ENCODE data around the gene GLI1. TPM values are rescaled to one million over a fixed set of nuclear protein-coding genes. Genes with fewer than 3 reads are reported as not detected.

GLI1 gene
- total RNA-seq, 2 donors from 2014 or later = 3.4 to 6.4 TPM

DNA sequence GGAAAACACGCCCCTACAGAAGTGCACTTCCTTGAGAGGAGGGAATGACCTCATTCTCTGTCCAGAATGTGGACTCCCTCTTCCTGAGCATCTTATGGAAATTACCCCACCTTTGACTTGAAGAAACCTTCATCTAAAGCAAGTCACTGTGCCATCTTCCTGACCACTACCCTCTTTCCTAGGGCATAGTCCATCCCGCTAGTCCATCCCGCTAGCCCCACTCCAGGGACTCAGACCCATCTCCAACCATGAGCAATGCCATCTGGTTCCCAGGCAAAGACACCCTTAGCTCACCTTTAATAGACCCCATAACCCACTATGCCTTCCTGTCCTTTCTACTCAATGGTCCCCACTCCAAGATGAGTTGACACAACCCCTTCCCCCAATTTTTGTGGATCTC lies 9.5 kb upstream of the GLI1 start:
- Histone ChIP-seq H3K4me3 (ENCODE audit: low read length) (no peak overlapping the region), H3K9ac (ENCODE audit: extremely low read depth, low read length, poor library complexity, severe bottlenecking) (no peak overlapping the region), H3K27ac (ENCODE audit: low read depth, low read length) (no peak overlapping the region), H3K4me1 (ENCODE audit: control insufficient read depth, insufficient read depth, low read length) (no peaks in the 10 kb centered on the region), H3K36me3 (ENCODE audit: control insufficient read depth, insufficient read depth, low read length) (no peaks in the 10 kb centered on the region), H3K27me3 (ENCODE audit: control insufficient read depth, insufficient read depth, low read length, poor library complexity, severe bottlenecking) (no peaks in the 10 kb centered on the region), H3K9me3 (ENCODE audit: control insufficient read depth, low read length) (no peaks in the 10 kb centered on the region)
- TF ChIP-seq, protein P1, sequence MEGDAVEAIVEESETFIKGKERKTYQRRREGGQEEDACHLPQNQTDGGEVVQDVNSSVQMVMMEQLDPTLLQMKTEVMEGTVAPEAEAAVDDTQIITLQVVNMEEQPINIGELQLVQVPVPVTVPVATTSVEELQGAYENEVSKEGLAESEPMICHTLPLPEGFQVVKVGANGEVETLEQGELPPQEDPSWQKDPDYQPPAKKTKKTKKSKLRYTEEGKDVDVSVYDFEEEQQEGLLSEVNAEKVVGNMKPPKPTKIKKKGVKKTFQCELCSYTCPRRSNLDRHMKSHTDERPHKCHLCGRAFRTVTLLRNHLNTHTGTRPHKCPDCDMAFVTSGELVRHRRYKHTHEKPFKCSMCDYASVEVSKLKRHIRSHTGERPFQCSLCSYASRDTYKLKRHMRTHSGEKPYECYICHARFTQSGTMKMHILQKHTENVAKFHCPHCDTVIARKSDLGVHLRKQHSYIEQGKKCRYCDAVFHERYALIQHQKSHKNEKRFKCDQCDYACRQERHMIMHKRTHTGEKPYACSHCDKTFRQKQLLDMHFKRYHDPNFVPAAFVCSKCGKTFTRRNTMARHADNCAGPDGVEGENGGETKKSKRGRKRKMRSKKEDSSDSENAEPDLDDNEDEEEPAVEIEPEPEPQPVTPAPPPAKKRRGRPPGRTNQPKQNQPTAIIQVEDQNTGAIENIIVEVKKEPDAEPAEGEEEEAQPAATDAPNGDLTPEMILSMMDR (conservative IDR thresholded peaks at IDR 0.05) = no peak
- H3K4me3 Mint-ChIP-seq = no peak overlapping the region
- WGBS, 2 experiments (ENCODE audit: insufficient coverage in 1 of 2, insufficient read length in 1 of 2) = 92 to 99% methylated on average over 3 of the region's 3 CpGs
- H3K4me1 Mint-ChIP-seq = peaks cover 8% of the 10 kb centered on the region
- DNase-seq = no peak
- no peak overlapping the region for H3K27ac Mint-ChIP-seq
- peaks cover under 1% of the 10 kb centered on the region for H3K27me3 Mint-ChIP-seq (ENCODE audit: insufficient read depth)
- H3K36me3 Mint-ChIP-seq (ENCODE audit: low read depth) = no peaks in the 10 kb centered on the region
- H3K9me3 Mint-ChIP-seq = no peaks in the 10 kb centered on the region

DNA sequence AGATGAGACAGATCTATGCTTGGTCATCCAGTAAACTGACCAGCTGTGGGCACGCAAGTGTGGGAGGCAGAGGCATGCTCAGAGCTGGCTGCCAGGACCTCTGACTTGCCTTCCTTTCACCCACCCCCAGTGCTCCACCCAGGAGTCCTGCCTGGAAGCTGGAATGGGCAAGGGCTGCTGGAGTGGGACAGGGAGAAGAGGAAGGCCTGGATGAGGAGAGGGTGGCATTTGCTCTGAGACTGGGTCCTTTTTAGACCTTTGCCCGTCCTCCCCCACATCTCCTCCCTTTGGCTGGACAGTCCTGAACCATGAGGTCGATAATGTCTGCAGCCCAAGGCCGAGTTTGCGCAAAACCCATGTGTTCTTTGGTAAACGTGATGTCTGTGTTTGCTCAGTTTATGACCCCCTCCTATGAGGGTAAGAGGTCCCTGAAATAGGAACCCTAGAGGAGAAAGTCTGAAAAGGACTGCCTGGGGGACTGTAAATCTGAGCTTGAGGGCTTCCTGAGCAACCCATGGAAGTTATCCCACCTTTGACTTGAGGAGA lies 8.3 kb upstream of the GLI1 start:
- no peak overlapping the region for H3K27ac ChIP-seq (ENCODE audit: low read depth, low read length)
- H3K27ac Mint-ChIP-seq = no peak overlapping the region
- DNase-seq = no peak

DNA sequence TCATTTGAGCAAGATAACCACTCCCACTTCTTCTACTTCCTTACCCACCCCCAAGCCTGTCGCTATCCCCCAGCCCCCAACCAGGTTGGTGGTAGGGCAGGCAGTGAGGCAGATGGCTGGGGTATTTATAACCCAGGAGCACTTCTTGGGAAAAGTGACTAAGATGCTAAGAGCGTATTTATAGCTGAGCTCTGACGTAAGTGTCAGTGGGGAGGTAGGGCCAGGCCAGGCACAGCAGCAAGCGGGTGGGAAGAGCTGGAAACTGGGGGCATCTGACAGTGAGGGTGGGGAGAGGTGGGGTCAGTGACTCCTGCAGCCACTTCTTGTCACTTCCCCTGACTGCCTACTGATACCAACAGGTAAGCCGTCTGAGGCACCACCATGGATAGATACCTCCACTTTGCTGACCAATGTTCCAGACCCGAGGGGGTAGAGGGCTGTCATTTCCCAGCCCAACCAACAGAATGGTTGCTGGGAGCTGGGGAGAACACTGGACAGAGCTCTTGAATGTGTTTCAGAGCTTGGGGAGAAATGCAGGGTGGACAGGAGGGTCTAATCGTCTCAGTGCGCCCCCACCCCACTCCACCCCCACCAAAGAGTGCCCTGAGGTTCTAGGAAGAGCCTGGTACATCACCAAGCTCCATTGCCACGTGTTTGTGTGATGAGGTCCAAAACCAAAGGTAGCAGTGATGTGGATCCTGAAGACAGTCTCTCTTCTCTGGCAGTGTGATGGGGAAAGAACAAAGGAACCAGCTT lies 7.2 kb upstream of the GLI1 start:
- TF ChIP-seq, protein P1 (conservative IDR thresholded peaks at IDR 0.05) = no peak
- Histone ChIP-seq H3K4me3 (ENCODE audit: low read length) (no peak overlapping the region), H3K9me3 (ENCODE audit: control insufficient read depth, low read length) (no peaks in the 10 kb centered on the region), H3K9ac (ENCODE audit: extremely low read depth, low read length, poor library complexity, severe bottlenecking) (no peak overlapping the region), H3K4me1 (ENCODE audit: control insufficient read depth, insufficient read depth, low read length) (no peaks in the 10 kb centered on the region), H3K27ac (ENCODE audit: low read depth, low read length) (no peak overlapping the region), H3K27me3 (ENCODE audit: control insufficient read depth, insufficient read depth, low read length, poor library complexity, severe bottlenecking) (no peaks in the 10 kb centered on the region), H3K36me3 (ENCODE audit: control insufficient read depth, insufficient read depth, low read length) (no peaks in the 10 kb centered on the region)
- Mint-ChIP-seq H3K27me3 (ENCODE audit: insufficient read depth) (peaks cover 8% of the 10 kb centered on the region), H3K4me3 (no peak overlapping the region), H3K27ac (no peak overlapping the region), H3K4me1 (peaks cover 20% of the 10 kb centered on the region), H3K9me3 (no peaks in the 10 kb centered on the region), H3K36me3 (ENCODE audit: low read depth) (no peaks in the 10 kb centered on the region)
- WGBS, 2 experiments (ENCODE audit: insufficient coverage in 1 of 2, insufficient read length in 1 of 2) = 67 to 77% methylated on average over 5 to 7 of the region's 9 CpGs
- peak; percentile 72 for DNase-seq

More for the DNA sequence above, 8.3 kb upstream of the GLI1 start:
- Histone ChIP-seq H3K4me3 (ENCODE audit: low read length) (no peak overlapping the region), H3K36me3 (ENCODE audit: control insufficient read depth, insufficient read depth, low read length) (no peaks in the 10 kb centered on the region), H3K4me1 (ENCODE audit: control insufficient read depth, insufficient read depth, low read length) (no peaks in the 10 kb centered on the region), H3K9me3 (ENCODE audit: control insufficient read depth, low read length) (no peaks in the 10 kb centered on the region), H3K9ac (ENCODE audit: extremely low read depth, low read length, poor library complexity, severe bottlenecking) (no peak overlapping the region), H3K27me3 (ENCODE audit: control insufficient read depth, insufficient read depth, low read length, poor library complexity, severe bottlenecking) (no peaks in the 10 kb centered on the region)
- TF ChIP-seq, protein P1 (conservative IDR thresholded peaks at IDR 0.05) = no peak
- H3K27me3 Mint-ChIP-seq (ENCODE audit: insufficient read depth) = peaks cover 8% of the 10 kb centered on the region
- H3K4me3 Mint-ChIP-seq = no peak overlapping the region
- 88 to 93% methylated on average over 3 to 6 of the region's 6 CpGs for WGBS, 2 experiments (ENCODE audit: insufficient coverage in 1 of 2, insufficient read length in 1 of 2)
- H3K4me1 Mint-ChIP-seq = peaks cover 20% of the 10 kb centered on the region
- H3K9me3 Mint-ChIP-seq = no peaks in the 10 kb centered on the region
- no peaks in the 10 kb centered on the region for H3K36me3 Mint-ChIP-seq (ENCODE audit: low read depth)

Measured in endodermal cell (in vitro differentiated cells).